NCI-H2107 (cell line): ENCODE results near the gene CHIA.

ENCODE experiments used
- DNase-seq: peaks from one replicate; lab custom pipeline; 2025; lab: John Stamatoyannopoulos, UW

Gene CHIA

DNA sequence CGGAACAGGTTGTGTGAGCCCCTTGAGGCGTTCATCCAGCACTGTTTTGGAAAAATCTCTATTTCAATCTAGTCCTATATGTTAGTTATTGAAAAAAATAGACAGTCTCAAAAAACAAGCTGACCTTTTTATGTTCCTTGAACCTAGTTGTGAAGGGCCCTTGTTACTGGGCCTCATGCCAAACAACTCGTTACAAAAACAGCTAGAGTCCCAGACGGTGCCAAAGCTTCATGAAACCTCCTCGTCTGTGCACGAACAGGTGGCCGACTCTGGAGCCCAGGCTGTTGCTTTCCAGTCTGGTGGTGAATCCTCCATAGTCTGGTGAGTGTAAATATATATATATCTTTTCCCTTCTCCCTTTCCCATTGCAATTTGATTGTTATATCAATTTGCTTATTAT, at the start of gene CHIA:
CHIA (plus strand) TSS at position 222 of the 400 bp plus-strand sequence. CDS start 19,617 bp downstream, outside the sequence.
- peak; percentile 67 for DNase-seq

DNA sequence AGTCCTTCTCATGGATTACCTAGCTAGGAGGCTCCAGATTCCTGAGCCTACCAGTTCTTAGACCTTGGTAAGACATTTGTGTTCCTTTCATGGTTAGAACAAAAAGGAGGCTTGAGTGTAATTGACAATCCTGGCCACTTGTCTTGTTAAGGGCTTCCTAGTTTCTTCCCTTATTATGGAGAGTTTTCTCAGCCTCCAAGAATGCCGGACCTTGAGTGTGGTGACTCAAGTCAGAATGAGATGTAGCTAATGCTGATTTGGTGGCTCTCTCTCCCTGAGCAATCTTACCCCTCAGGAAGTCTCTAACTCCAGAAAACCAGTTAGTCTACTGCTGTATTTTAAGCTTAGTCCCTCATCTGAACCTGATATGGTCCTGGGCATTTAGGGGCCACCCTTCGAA, 48.9 kb upstream of the CHIA start:
- no peak for DNase-seq

GRCh38 chr1:111242805-111243523, 47.7 kb upstream of the CHIA start:
- DNase-seq = no peak

- no peak for DNase-seq
Observed at GRCh38 chr1:111247125-111247838, 43.4 kb upstream of the CHIA start.

GRCh38 chr1:111249960-111250359, 40.7 kb upstream of the CHIA start:
- no peak for DNase-seq

- DNase-seq = no peak
Observed at GRCh38 chr1:111251570-111251969, 39.1 kb upstream of the CHIA start.

GRCh38 chr1:111252786-111253185, 37.9 kb upstream of the CHIA start:
- no peak for DNase-seq

DNA sequence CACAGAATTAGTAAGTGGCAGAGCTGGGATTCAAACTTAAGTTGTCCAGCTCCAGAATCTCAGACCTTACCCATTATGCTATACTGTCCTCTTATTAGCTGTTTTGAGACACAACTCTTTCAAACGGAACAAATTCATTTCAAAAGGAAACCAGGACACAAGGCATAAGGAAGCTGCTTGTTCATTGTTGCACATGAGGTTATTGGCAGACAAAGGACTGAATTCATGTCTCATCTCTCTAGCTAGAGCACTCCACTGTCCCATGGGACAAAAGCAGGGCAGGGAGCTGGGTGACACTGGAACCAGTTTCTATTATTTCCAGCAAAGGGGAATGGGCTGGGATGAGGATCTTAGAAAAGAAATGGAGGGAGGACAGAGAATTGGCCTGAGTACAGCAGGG, 36.8 kb upstream of the CHIA start:
- DNase-seq = no peak

DNA sequence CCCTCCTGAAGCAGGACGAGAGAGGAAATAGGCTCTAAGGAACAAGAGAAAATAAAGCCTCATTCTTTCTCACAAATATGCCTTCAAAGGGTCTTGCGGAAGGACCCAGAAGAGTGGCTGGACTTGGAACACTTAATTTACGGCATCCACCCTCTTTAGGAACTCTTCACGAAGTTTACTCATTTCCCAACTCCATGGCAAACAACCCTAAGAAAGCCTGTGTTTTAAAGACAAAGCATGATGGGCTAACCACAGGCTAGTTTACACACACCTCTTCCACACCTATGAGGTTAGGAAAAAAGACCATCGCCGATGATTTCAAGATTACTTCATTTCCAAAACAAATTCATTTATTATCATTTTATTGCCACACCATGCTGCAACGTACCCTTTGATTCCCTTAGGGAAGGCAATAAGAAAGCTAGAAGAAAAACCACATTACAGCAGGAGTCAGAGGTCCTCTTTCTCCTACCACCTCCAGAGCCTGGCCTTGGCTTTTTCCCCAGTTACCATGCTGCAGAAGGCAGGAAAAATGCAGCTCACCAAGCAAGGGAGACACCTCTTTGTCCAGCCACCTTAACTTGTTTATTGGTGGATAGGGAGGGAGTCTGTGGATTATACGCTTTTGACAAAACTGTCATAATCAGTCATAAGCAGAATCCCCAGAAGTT, 33.5 kb upstream of the CHIA start:
- no peak for DNase-seq

- no peak for DNase-seq
Observed at GRCh38 chr1:111267801-111268508, 22.7 kb upstream of the CHIA start.

GRCh38 chr1:111269825-111270406, 20.7 kb upstream of the CHIA start:
- DNase-seq = no peak

GRCh38 chr1:111270771-111271463, 19.7 kb upstream of the CHIA start:
- no peak for DNase-seq

DNA sequence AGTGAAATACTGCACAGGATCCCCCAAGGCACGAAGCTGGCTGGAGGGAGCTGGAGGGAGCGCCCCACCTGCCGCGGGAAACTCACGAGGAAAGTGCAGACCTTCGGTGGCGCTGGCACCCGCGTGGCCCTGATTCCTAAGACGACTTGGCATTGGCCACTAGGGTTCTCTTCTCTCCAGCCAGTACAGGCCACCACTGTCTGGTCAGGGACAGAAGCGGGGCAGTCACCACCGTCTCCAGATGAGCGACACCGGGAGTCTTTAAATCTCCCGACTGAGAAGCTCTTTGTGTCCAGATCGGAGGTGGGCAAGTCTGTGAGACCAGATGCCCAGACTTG, 19.2 kb upstream of the CHIA start:
- DNase-seq = no peak

DNA sequence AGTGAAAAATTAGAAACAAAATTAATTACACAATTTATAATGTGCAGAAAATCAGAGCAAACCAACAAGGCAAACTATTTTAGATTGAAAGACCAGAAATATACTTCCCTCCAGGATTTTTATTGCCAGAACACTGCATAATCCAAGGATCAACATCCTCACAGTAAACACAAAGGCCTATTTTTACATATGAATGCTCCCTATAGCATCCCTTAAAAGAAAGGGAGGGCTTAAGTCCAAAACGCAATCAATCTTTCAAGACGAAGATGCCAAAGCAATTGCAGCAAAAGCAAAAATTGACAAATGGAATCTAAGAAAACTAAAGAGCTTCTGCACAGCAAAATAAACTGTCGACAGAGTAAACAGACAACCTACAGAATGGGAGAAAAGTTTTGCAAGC, 18.6 kb upstream of the CHIA start:
- DNase-seq = no peak

- no peak for DNase-seq
Observed at GRCh38 chr1:111274653-111275052, 16.0 kb upstream of the CHIA start.

- DNase-seq = no peak
Observed at GRCh38 chr1:111275079-111275478, 15.6 kb upstream of the CHIA start.

GRCh38 chr1:111275780-111276433, 14.7 kb upstream of the CHIA start:
- no peak for DNase-seq

GRCh38 chr1:111279144-111279543, 11.5 kb upstream of the CHIA start:
- no peak for DNase-seq

- no peak for DNase-seq
Observed at GRCh38 chr1:111280267-111280666, 10.4 kb upstream of the CHIA start.

- DNase-seq = no peak
Observed at GRCh38 chr1:111281411-111281810, 9.2 kb upstream of the CHIA start.

DNA sequence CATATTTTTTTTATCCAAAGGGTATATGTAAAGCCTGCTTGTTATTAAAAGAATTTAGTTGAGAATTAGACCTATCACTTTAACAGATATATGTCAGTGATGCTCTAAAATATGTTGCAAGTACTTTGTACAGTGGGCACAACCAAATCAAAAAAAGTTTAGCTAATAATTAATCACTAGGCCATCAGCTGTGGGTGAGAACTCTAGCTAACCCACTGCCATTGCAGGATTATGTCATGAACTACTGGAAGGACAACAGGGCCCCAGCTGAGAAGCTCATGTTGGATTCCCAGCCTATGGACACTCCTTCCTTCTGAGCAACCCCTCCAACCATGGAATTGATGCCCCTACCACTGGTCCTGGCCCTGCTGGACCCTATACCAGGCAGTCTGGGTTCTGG, 6.8 kb upstream of the CHIA start:
- no peak for DNase-seq
